Measurements from ENCODE around the gene CCDC92B. TPM values are rescaled to one million over a fixed set of nuclear protein-coding genes. Genes with fewer than 3 reads are reported as not detected.

Gene CCDC92B
- total RNA-seq, 1 experiment from 2014 or later: 15.2 TPM

DNA sequence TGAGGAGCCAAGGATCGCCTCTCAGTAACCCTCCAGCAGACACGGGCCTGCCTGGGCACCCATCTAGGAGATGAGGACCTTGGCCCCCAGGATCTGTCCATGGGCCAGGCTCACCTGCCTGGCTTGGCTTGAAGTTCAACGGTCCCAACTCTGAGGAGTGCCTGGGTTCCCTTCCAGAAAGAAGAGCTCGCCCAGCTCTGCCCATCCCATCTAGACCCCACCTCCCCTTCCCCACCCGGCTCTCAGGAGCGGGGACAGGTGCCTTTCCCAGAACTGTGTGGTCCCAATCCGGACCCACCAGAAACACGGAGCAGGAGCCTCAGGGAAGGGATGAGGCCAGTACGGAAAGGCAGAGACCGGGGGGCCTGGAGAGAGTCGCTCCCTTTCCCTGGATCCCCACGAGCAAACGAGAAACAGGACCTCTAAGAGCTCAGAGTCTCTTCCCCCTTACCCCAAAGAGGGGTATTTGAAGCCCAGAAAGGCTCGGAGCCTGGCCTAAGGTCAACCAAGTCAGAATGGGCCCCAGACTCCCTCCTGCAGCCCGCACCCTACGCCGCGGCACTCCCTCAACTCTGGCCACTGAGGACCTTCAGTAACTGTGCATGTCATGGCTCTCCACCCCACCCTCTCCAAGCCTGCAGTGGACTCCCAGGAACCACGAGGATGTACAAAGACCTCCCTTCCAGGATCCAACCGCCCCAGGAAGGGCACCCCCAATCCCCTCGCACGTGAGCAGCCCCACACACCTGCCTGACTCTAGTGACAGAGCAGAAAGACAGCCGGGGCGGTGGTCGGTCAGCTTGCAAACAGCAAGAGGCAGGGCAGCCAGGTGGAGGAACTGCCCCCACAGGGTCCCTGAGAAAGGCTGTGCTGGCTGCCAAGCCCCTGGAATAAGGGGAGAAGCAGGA, 43.3 kb downstream of the CCDC92B start:
- H3K4me1 Mint-ChIP-seq: peaks cover 43% of the 10 kb centered on the region
- H3K36me3 Mint-ChIP-seq: peaks cover 12% of the 10 kb centered on the region
- no peaks in the 10 kb centered on the region for H3K9me3 Mint-ChIP-seq
- TF ChIP-seq EMX1 (CRISPR knock-in tag; IDR thresholded peaks at IDR 0.05) (no peak), USF1 (CRISPR knock-in tag; IDR thresholded peaks at IDR 0.05) (no peak), FOXK1 (CRISPR knock-in tag; IDR thresholded peaks at IDR 0.05) (no peak), ZNF416 (CRISPR knock-in tag; IDR thresholded peaks at IDR 0.05) (no peak), IRF2 (CRISPR knock-in tag; IDR thresholded peaks at IDR 0.05; ENCODE audit: borderline replicate concordance, low read depth) (no peak), ZNF232 (CRISPR knock-in tag; IDR thresholded peaks at IDR 0.05) (no peak), E2F4 (CRISPR knock-in tag; IDR thresholded peaks at IDR 0.05; ENCODE audit: borderline replicate concordance, low read depth) (no peak), ZNF317 (CRISPR knock-in tag; IDR thresholded peaks at IDR 0.05; ENCODE audit: borderline replicate concordance, low read depth) (no peak), ZNF423 (CRISPR knock-in tag; IDR thresholded peaks at IDR 0.05) (no peak), ZSCAN18 (CRISPR knock-in tag; IDR thresholded peaks at IDR 0.05) (no peak), PRRX2 (CRISPR knock-in tag; IDR thresholded peaks at IDR 0.05) (no peak), ZNF263 (CRISPR knock-in tag; IDR thresholded peaks at IDR 0.05; ENCODE audit: low read depth) (no peak), USF2 (CRISPR knock-in tag; IDR thresholded peaks at IDR 0.05) (no peak), FOXP4 (CRISPR knock-in tag; IDR thresholded peaks at IDR 0.05) (no peak), TP53 (CRISPR knock-in tag; IDR thresholded peaks at IDR 0.05) (no peak)
- TF ChIP-seq, protein P1, sequence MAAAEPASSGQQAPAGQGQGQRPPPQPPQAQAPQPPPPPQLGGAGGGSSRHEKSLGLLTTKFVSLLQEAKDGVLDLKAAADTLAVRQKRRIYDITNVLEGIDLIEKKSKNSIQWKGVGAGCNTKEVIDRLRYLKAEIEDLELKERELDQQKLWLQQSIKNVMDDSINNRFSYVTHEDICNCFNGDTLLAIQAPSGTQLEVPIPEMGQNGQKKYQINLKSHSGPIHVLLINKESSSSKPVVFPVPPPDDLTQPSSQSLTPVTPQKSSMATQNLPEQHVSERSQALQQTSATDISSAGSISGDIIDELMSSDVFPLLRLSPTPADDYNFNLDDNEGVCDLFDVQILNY (CRISPR knock-in tag; IDR thresholded peaks at IDR 0.05): no peak
- DNase-seq (ENCODE audit: low spot score): peak; percentile 12
- POLR2A ChIA-PET: no interaction called here
- CTCF ChIA-PET: interaction anchor here (1.0 to 1.7 kb wide), 6 partner anchors 10 to 354 kb away, joined by 3 to 6 read pairs (median 4); no protein-coding TSS in a partner anchor
- no peaks in the 10 kb centered on the region; the same call in 1 of the 2 replicates for H3K27me3 Mint-ChIP-seq (ENCODE audit: low read depth)
- ATAC-seq: no peak
- H3K27ac Mint-ChIP-seq: peak overlapping the region; percentile 57
- no peak overlapping the region for H3K4me3 Mint-ChIP-seq

- DNase-seq (ENCODE audit: low spot score): no peak
- Mint-ChIP-seq H3K27ac (peak overlapping the region; percentile 57), H3K4me3 (no peak overlapping the region), H3K9me3 (no peaks in the 10 kb centered on the region), H3K36me3 (peaks cover 12% of the 10 kb centered on the region), H3K27me3 (ENCODE audit: low read depth) (no peaks in the 10 kb centered on the region), H3K4me1 (peaks cover 37% of the 10 kb centered on the region)
- ChIA-PET POLR2A (no interaction called here), CTCF (interaction anchor here (0.6 to 1.0 kb wide), 4 partner anchors 16 to 323 kb away, joined by 3 to 4 read pairs (median 4); no protein-coding TSS in a partner anchor)
- no peak for ATAC-seq
- TF ChIP-seq, protein P2, sequence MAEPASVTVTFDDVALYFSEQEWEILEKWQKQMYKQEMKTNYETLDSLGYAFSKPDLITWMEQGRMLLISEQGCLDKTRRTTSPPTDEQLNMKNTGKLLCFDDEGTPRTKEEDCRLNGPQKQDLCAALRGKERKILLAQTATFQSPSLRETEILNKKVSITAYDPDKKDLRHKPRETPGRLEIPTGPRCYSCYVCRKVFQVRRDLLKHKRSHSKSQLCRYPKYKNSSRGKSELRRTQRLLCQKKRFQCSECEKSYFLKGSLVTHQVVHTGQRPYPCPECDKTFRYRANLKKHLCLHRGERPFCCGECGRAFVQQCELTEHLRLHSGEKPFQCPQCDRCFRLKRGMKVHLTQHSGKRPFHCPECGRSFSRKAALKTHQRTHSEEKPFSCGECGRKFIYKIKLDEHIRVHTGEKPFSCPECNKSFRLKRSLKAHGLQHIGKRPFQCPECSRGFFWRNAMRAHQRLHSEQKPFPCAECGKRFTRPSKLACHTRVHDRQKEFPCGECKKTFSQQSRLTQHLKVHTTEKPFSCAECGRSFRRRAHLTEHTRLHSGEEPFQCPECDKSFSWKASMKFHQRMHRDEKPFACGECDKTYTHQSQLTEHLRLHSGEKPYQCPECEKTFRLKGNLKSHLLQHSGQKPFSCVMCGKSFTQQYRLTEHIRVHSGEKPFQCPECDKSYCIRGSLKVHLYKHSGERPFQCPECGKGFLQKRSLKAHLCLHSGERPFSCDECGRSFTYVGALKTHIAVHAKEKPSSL (CRISPR knock-in tag; conservative IDR thresholded peaks at IDR 0.05): no peak
- TF ChIP-seq NFE2L1 (CRISPR knock-in tag; IDR thresholded peaks at IDR 0.05) (no peak), GRHL2 (CRISPR knock-in tag; IDR thresholded peaks at IDR 0.05; ENCODE audit: insufficient replicate concordance, severe bottlenecking) (no peak), CREB1 (CRISPR knock-in tag; IDR thresholded peaks at IDR 0.05) (no peak), KAT7 (CRISPR knock-in tag; IDR thresholded peaks at IDR 0.05; ENCODE audit: borderline replicate concordance) (no peak), TCF7 (CRISPR knock-in tag; IDR thresholded peaks at IDR 0.05; ENCODE audit: low read depth) (no peak), ZNF121 (CRISPR knock-in tag; IDR thresholded peaks at IDR 0.05) (no peak)
- TF ChIP-seq, protein P3, sequence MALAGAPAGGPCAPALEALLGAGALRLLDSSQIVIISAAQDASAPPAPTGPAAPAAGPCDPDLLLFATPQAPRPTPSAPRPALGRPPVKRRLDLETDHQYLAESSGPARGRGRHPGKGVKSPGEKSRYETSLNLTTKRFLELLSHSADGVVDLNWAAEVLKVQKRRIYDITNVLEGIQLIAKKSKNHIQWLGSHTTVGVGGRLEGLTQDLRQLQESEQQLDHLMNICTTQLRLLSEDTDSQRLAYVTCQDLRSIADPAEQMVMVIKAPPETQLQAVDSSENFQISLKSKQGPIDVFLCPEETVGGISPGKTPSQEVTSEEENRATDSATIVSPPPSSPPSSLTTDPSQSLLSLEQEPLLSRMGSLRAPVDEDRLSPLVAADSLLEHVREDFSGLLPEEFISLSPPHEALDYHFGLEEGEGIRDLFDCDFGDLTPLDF (CRISPR knock-in tag; IDR thresholded peaks at IDR 0.05): no peak
These were observed 44.2 kb downstream of the CCDC92B start for GRCh38 chr17:2705263-2705662.

All from WTC11 (cell line).